Endometrial microvascular endothelial cells (primary cell): Measurements from ENCODE around the gene PGLYRP1. TPM values are rescaled to one million over a fixed set of nuclear protein-coding genes. Genes with fewer than 3 reads are reported as not detected.

Experiments
- in situ Hi-C: cut with HindIII; loops from 2 replicates; pipeline ENCODE4 v1.10.0; 2017; ENCODE audit warnings: low sequenced_read_pairs, low pct_unique_long_range_greater_than_20kb; ENCODE audit errors: inconsistent ontology term
- total RNA-seq: library from RNA; depleted of rRNA; stranded (reverse); fragments of >200 nt; gene quantifications from one replicate; pipeline ENCODE4 v1.2.3, GENCODE V29; 2015; ENCODE audit errors: inconsistent ontology term

Gene PGLYRP1
- total RNA-seq, 1 donor from 2014 or later, result not detected

GRCh38 chr19:45975306-45976070 lies 47.4 kb downstream of the PGLYRP1 start:
- in situ Hi-C loops, result no loop called here

DNA sequence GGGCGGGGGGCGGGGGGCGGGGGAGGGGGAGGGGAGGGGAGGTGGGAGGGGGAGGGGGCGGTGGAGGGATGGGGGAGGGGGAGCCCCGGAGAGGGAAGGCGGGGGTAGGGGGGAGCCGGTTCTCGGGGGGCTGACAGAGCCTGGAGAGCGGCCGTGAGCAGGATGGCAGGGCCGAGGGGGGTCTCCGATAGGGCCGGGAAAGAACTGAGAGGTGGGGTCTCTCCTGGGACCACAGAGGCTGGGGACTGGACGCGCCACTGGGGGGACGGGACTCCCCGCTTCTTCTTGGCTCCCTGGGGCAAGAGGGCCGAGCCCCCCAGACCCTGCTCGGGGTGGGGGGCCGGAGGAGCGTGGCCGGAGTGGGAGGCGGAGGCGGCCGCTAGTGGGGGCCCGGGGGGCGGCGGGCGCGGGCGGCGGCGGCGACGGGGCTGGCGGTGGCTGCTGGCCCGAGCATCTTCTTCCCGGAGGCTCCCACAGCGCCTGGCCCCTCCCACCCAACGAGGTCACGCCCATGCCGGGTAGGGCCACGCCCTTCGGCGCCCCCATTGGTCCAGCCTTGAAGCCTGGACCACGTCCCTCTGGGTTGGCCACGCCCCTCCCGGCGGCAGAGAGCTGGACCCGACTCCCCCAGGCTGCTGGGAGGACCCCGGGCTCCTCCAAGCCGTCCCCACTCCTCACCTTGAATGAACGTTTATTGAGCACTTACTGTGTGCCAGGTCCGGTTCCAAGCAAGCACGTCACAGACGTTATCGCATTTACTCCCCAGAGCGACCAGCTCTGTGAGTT lies 49.1 kb downstream of the PGLYRP1 start, which contains the start of gene NOVA2:
TSS of gene NOVA2 (minus strand) at position 313 of the 786 bp plus-strand sequence. CDS start 514 bp downstream, outside the sequence.
- in situ Hi-C loops, result no loop called here

- in situ Hi-C loops, result no loop called here
These were observed 49.8 kb downstream of the PGLYRP1 start for GRCh38 chr19:45972947-45973540.

DNA sequence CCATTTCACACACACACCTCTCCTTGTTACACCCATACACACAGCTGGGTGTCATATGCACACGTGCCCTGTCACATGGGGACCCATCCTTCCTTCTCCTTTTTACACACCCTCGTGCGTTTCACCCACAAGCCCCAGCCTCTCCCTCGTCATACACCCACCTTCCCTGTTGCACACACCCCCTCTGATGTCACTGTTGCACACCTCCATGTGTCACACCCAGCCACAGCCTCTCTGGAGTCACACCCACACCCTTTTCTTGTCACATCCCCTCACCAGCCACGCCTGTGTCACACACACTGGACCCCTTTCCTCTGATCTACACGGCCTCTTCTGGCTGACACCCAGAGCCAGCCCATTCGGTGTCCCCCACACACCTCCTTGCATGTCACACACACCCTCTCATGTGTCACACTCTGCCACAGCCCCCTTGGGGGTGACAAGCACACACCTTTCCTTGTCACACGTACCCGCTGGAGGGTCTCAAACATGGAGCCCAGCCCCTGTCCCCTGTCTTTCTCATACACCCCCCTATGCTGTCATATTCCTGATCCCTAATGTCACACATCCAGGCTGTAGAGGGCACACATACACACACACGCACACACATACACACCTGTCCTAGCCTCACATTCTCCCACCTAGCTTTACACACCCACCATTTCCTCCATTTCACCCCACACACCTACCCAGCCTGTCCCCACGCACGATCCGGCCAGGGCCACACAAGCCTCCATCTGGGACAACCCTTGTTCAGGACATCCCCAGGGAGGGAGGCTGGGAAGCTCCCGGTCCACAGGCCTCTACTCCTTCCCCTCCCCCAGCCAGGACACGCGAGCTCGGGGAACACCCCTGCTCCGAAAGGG lies 50.5 kb downstream of the PGLYRP1 start:
- in situ Hi-C loops, result no loop called here

DNA sequence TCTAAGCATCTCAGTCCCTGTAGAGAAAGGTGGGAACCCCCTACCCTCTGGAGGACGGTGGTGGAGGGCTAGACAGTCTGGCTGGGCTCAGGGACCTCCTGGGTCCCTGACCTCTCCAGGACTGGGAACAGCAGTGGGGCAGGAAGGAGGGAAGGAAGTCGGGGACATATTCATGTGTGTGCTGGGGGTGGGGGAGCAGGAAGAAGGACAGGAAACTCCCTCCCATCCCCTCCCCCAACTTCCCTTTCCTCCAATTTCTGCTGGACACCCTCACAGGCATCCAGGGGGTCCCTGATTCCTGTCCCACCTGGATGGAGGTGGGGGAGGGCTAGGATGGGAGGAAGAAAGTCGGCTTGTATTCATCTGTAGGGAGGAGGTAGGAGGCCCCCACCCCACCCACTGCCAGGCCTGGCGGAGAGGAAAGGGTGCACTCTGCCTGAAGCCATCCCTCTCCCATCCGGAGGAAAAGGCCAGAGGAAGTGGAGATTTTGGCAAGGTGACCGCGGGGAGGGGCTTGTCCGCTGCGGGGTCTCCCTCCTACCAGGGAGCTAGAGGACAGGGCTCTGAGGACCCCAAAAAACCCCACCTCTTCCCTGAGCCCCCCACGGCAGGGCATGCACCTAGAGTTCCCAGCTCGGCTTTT lies 51.5 kb downstream of the PGLYRP1 start:
- in situ Hi-C loops, result no loop called here

DNA sequence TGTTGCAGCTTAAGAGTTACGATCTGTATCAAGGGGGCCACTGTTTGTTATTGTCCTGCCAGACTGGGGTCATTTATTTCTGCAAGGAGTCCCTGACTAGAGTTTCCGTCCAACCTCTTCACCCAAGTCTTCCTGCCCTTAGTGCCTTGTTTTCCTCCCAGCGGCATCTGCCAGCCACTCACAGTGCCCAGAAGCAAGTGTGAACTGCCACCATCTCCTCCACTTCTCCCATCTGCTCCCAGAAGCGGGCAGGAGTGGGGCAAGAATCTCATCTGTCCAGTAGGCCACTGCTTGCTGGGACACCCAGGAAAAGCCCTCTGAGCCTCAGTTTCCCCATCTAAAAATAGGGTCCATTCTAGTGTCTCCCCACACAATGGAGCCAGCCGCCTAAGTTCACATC lies 53.2 kb downstream of the PGLYRP1 start:
- in situ Hi-C loops, result no loop called here

Other genes starting within 250 kb of the PGLYRP1 start
- 8.6 TPM for gene DMPK, start 240.6 kb downstream of the PGLYRP1 start, total RNA-seq
- 40.3 TPM for gene DMWD, start 230.2 kb downstream of the PGLYRP1 start, total RNA-seq
- not detected for gene RSPH6A, start 207.7 kb downstream of the PGLYRP1 start, total RNA-seq
- 44.8 TPM for gene SYMPK, start 159.9 kb downstream of the PGLYRP1 start, total RNA-seq
- gene FOXA3, start 158.7 kb downstream of the PGLYRP1 start, total RNA-seq, result not detected
- gene IRF2BP1, start 136.9 kb downstream of the PGLYRP1 start, total RNA-seq, result 13.6 TPM
- 0.84 TPM for gene MYPOP, start 120.4 kb downstream of the PGLYRP1 start, total RNA-seq
- not detected for gene NANOS2, start 108.3 kb downstream of the PGLYRP1 start, total RNA-seq
- gene NOVA2, start 49.2 kb downstream of the PGLYRP1 start, total RNA-seq, result 8.8 TPM
- gene CCDC61, start 27.6 kb downstream of the PGLYRP1 start, total RNA-seq, result 4.9 TPM
- not detected for gene IGFL4, start 17.9 kb upstream of the PGLYRP1 start, total RNA-seq
- gene IGFL3, start 101.6 kb upstream of the PGLYRP1 start, total RNA-seq, result not detected
- gene IGFL2, start 125.2 kb upstream of the PGLYRP1 start, total RNA-seq, result not detected
- gene IGFL1, start 206.7 kb upstream of the PGLYRP1 start, total RNA-seq, result not detected